ENCODE measurements around the gene NUP214.

GRCh38 chr9:131146186-131146585 lies 20.8 kb downstream of the NUP214 start:
- TF ChIP-seq TAF1 (IDR thresholded peaks at IDR 0.05; ENCODE audit: borderline replicate concordance, low read depth, low read length) = no peak
- TF ChIP-seq CTCF (IDR thresholded peaks at IDR 0.05) = no peak
- TF ChIP-seq RCOR1 (IDR thresholded peaks at IDR 0.05; ENCODE audit: low read length) = no peak
- TF ChIP-seq, protein P1, sequence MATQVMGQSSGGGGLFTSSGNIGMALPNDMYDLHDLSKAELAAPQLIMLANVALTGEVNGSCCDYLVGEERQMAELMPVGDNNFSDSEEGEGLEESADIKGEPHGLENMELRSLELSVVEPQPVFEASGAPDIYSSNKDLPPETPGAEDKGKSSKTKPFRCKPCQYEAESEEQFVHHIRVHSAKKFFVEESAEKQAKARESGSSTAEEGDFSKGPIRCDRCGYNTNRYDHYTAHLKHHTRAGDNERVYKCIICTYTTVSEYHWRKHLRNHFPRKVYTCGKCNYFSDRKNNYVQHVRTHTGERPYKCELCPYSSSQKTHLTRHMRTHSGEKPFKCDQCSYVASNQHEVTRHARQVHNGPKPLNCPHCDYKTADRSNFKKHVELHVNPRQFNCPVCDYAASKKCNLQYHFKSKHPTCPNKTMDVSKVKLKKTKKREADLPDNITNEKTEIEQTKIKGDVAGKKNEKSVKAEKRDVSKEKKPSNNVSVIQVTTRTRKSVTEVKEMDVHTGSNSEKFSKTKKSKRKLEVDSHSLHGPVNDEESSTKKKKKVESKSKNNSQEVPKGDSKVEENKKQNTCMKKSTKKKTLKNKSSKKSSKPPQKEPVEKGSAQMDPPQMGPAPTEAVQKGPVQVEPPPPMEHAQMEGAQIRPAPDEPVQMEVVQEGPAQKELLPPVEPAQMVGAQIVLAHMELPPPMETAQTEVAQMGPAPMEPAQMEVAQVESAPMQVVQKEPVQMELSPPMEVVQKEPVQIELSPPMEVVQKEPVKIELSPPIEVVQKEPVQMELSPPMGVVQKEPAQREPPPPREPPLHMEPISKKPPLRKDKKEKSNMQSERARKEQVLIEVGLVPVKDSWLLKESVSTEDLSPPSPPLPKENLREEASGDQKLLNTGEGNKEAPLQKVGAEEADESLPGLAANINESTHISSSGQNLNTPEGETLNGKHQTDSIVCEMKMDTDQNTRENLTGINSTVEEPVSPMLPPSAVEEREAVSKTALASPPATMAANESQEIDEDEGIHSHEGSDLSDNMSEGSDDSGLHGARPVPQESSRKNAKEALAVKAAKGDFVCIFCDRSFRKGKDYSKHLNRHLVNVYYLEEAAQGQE (IDR thresholded peaks at IDR 0.05; ENCODE audit: low read depth, low read length) = no peak
- TF ChIP-seq USF2 (IDR thresholded peaks at IDR 0.05; ENCODE audit: borderline replicate concordance, low read depth, low read length) = no peak

All from SK-N-SH (cell line).